KMS-11 (cell line): Measurements from ENCODE around the gene NFATC2.

Experiments
- H2AFZ ChIP-seq: fragments of 200-600 bp; sonication (generic); 2 replicates; pipeline ENCODE4 v1.6.1; 2016; ENCODE audit warnings: antibody characterized with exemption, mixed run types, low read depth
- H3K27ac ChIP-seq: fragments of 200-600 bp; sonication (generic); 2 replicates; pipeline ENCODE4 v1.6.1; 2016; ENCODE audit warnings: mild to moderate bottlenecking, mixed run types
- H3K27me3 ChIP-seq: fragments of 200-600 bp; sonication (generic); 2 replicates; pipeline ENCODE4 v1.6.1; 2017; ENCODE audit warnings: mild to moderate bottlenecking, low read depth, mixed run types, moderate library complexity; ENCODE audit not compliant: insufficient read depth
- H3K36me3 ChIP-seq: fragments of 200-600 bp; sonication (generic); 2 replicates; pipeline ENCODE4 v1.6.1; 2017; ENCODE audit warnings: mild to moderate bottlenecking, mixed run types; ENCODE audit not compliant: insufficient read depth
- H3K4me1 ChIP-seq: fragments of 200-600 bp; sonication (generic); 2 replicates; pipeline ENCODE4 v1.6.1; 2016; ENCODE audit warnings: mild to moderate bottlenecking, low read depth, mixed run types; ENCODE audit not compliant: poor library complexity, severe bottlenecking
- H3K4me2 ChIP-seq: fragments of 200-600 bp; sonication (generic); 2 replicates; pipeline ENCODE4 v1.7.0; 2016; ENCODE audit warnings: mild to moderate bottlenecking, mixed run types
- H3K4me3 ChIP-seq: fragments of 200-600 bp; sonication (generic); IDR thresholded peaks from 2 replicates; pipeline ENCODE4 v1.6.1; 2017; ENCODE audit warnings: low read depth, low read length, mixed read lengths; ENCODE audit not compliant: insufficient read depth
- H3K79me2 ChIP-seq: fragments of 200-600 bp; sonication (generic); 2 replicates; pipeline ENCODE4 v1.6.1; 2016; ENCODE audit warnings: low read depth, mixed run types; ENCODE audit not compliant: insufficient read depth
- H3K9ac ChIP-seq: fragments of 200-600 bp; sonication (generic); 2 replicates; pipeline ENCODE4 v1.6.1; 2016; ENCODE audit warnings: mild to moderate bottlenecking, mixed run types
- H4K20me1 ChIP-seq: fragments of 200-600 bp; sonication (generic); 2 replicates; pipeline ENCODE4 v1.6.1; 2016; ENCODE audit warnings: mild to moderate bottlenecking, mixed run types; ENCODE audit not compliant: insufficient read depth
- TF ChIP-seq, protein P1 (sequence below): fragments of 200-600 bp; sonication (generic); conservative IDR thresholded peaks from 2 replicates; pipeline ENCODE4 v1.6.1; 2017; ENCODE audit warnings: low read depth, mild to moderate bottlenecking, antibody characterized with exemption, low read length, moderate library complexity, mixed read lengths

NFATC2 gene

DNA sequence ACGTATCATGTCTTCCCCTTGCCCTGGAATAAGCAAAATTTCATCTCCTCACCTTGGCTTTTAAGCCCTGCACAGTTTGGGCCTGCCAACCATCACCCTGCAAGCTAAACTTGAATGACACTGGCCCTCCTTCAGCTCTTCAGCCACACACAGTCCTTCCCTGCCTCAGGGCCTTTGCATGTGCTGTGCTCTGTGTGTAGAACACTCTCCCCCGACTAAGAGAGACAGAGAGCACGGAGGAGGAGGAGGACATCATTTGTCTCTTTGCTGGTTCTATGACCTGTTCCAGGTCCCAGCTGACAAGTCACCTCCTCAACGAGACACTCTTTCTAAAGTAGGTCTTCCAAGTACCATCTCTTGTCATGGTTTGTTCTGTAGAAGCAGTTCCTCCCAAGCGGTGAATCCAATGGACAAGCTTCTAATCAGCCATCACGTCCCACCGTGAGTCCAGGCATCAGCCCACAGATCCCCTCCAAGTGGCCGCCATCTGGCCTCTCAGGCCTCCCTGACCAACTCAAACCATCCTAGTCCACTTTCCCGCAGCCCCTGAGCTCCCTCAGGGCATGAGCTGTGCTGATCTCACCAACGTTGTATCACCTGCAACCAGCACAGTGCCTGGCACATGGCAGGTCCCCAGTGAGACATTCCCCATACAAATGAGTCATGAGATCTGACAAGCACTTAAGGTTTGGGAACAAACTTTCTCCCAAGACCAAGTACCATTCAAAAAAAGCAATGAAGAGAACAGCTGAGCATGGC is 30.5 kb downstream of the NFATC2 start:
- TF ChIP-seq, protein P1, sequence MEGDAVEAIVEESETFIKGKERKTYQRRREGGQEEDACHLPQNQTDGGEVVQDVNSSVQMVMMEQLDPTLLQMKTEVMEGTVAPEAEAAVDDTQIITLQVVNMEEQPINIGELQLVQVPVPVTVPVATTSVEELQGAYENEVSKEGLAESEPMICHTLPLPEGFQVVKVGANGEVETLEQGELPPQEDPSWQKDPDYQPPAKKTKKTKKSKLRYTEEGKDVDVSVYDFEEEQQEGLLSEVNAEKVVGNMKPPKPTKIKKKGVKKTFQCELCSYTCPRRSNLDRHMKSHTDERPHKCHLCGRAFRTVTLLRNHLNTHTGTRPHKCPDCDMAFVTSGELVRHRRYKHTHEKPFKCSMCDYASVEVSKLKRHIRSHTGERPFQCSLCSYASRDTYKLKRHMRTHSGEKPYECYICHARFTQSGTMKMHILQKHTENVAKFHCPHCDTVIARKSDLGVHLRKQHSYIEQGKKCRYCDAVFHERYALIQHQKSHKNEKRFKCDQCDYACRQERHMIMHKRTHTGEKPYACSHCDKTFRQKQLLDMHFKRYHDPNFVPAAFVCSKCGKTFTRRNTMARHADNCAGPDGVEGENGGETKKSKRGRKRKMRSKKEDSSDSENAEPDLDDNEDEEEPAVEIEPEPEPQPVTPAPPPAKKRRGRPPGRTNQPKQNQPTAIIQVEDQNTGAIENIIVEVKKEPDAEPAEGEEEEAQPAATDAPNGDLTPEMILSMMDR, result no peak
- H4K20me1 ChIP-seq, result no peaks in the 10 kb centered on the region; the same call in 1 of the 2 replicates
- H3K4me1 ChIP-seq, result no peaks in the 10 kb centered on the region
- H3K27ac ChIP-seq, result no peak overlapping the region
- no peak overlapping the region for H3K4me3 ChIP-seq
- peaks cover 9% of the 10 kb centered on the region; the same call in 1 of the 2 replicates for H3K79me2 ChIP-seq
- no peak overlapping the region for H2AFZ ChIP-seq
- H3K4me2 ChIP-seq, result no peak overlapping the region
- H3K27me3 ChIP-seq, result no peaks in the 10 kb centered on the region
- H3K36me3 ChIP-seq, result peaks cover 3% of the 10 kb centered on the region; the same call in 1 of the 2 replicates
- no peak overlapping the region for H3K9ac ChIP-seq

DNA sequence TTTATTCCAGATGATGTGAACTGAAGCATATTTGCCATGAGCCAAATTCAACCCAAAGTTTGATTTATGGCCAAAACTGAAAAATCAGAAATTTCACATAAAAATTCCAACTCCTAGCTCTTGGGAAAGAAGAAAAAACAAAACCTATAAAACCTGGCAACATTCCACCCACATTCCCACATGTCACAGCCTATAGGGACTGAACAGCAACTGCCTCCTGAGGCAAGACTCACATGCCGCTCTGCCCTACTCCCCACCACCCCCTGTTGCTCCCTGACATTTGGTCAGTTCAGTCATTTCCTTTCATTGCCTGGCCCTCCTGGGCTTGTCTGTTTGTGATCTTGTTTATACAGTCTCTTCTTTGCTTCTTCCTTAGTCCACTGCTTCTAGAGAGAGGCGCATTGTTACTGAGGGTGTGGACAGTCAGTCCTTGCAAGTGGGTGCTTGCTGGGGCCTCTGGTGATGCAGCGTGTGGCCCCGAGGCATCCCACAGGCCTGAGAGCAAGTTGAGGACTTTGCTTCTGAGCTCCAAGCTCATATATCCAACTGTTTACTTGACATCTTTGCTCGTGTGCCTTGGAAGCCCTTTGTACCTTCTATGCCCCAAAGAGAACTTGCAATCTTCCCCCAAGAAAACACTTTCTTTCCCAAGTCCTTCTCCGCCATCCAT is 31.4 kb downstream of the NFATC2 start:
- Histone ChIP-seq H4K20me1 (no peaks in the 10 kb centered on the region; the same call in 1 of the 2 replicates), H3K79me2 (peaks cover 9% of the 10 kb centered on the region; the same call in 1 of the 2 replicates), H3K27me3 (no peaks in the 10 kb centered on the region), H3K36me3 (0 out of 2 replicates have a peak, but pooled peaks cover 3% of the 10 kb centered on the region), H3K4me3 (no peak overlapping the region), H3K4me2 (no peak overlapping the region), H2AFZ (no peak overlapping the region), H3K4me1 (no peaks in the 10 kb centered on the region), H3K9ac (no peak overlapping the region), H3K27ac (no peak overlapping the region)
- TF ChIP-seq, protein P1, result no peak

DNA sequence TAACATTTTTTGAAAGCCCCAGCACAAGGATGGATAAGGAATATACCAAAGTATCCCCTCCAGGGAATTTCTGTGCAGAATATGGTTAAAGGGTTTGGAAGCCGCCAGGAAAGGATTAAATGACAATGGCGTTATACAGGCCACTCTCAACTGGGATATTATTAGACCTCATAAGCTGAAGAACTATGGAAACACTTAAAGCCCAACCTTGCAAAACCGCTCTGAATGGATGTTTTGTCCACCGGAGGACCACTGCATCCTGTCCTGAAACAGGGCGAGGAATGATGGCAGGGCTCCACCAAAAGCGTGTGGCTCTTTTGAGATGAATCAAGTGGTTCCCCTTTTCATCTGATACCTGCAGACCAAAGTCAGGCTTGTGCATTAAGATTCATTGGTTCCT is 32.4 kb downstream of the NFATC2 start:
- H4K20me1 ChIP-seq, result no peaks in the 10 kb centered on the region; the same call in 1 of the 2 replicates
- H3K9ac ChIP-seq, result no peak overlapping the region
- H3K4me2 ChIP-seq, result no peak overlapping the region
- no peaks in the 10 kb centered on the region for H3K27me3 ChIP-seq
- H3K36me3 ChIP-seq, result 0 out of 2 replicates have a peak, but pooled peaks cover 3% of the 10 kb centered on the region
- no peak overlapping the region for H2AFZ ChIP-seq
- no peaks in the 10 kb centered on the region for H3K4me1 ChIP-seq
- no peak overlapping the region for H3K27ac ChIP-seq
- no peak overlapping the region for H3K4me3 ChIP-seq
- TF ChIP-seq, protein P1, result no peak
- H3K79me2 ChIP-seq, result peaks cover 9% of the 10 kb centered on the region; the same call in 1 of the 2 replicates

DNA sequence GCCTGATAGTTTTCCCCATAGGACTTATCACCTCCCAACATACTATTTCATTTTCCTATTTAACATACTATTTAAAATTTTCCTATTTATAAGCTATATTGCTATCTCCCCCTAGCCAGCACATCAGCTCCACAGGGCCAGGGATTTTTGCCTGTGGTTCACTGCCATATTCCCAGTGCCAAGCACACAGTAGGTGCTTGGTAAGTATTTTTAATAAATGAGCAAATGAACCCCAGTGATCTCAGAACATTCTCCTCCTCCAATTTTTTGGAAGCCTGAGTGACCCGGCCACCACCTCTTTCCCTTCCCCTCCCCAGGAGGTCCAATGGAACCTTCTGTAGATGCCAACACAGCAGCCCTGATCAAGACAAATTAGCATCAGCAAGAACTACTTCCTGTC is 33.3 kb downstream of the NFATC2 start:
- H2AFZ ChIP-seq, result no peak overlapping the region
- no peak overlapping the region for H3K4me2 ChIP-seq
- H4K20me1 ChIP-seq, result no peaks in the 10 kb centered on the region; the same call in 1 of the 2 replicates
- H3K27me3 ChIP-seq, result no peaks in the 10 kb centered on the region
- TF ChIP-seq, protein P1, result no peak
- H3K4me3 ChIP-seq, result no peak overlapping the region
- 0 out of 2 replicates have a peak, but pooled peaks cover 3% of the 10 kb centered on the region for H3K36me3 ChIP-seq
- H3K4me1 ChIP-seq, result no peaks in the 10 kb centered on the region
- H3K9ac ChIP-seq, result no peak overlapping the region
- H3K27ac ChIP-seq, result no peak overlapping the region
- H3K79me2 ChIP-seq, result peaks cover 8% of the 10 kb centered on the region; the same call in 1 of the 2 replicates
